DOHH2 (cell line): ENCODE results near the gene ZNF892.

Source experiments
- H3F3A ChIP-seq: fragments of 200-600 bp; sonication (generic), shearing (Covaris generic); 2 replicates; pipeline ENCODE4 v1.6.0; 2016; ENCODE audit warnings: antibody characterized with exemption, mild to moderate bottlenecking; ENCODE audit not compliant: control insufficient read depth, insufficient read depth
- H3K27ac ChIP-seq: fragments of 200-600 bp; sonication (generic); 2 replicates; pipeline ENCODE4 v1.5.1; 2014; ENCODE audit warnings: low read depth, mild to moderate bottlenecking, low read length, moderate library complexity
- H3K27me3 ChIP-seq: fragments of 200-600 bp; sonication (generic); 2 replicates; pipeline ENCODE4 v1.6.1; 2014; ENCODE audit warnings: mild to moderate bottlenecking, low read length, mixed read lengths; ENCODE audit not compliant: control insufficient read depth
- H3K36me3 ChIP-seq: fragments of 200-600 bp; sonication (generic); 2 replicates; pipeline ENCODE4 v1.6.1; 2014; ENCODE audit warnings: mild to moderate bottlenecking, low read length, moderate library complexity, mixed read lengths; ENCODE audit not compliant: control insufficient read depth
- H3K4me1 ChIP-seq: fragments of 200-600 bp; sonication (generic); 2 replicates; pipeline ENCODE4 v1.6.1; 2014; ENCODE audit warnings: mild to moderate bottlenecking, low read length, mixed read lengths; ENCODE audit not compliant: control insufficient read depth
- H3K4me2 ChIP-seq: fragments of 200-600 bp; sonication (generic); 2 replicates; pipeline ENCODE4 v1.6.0; 2014; ENCODE audit warnings: mild to moderate bottlenecking, low read length, moderate library complexity
- H3K4me3 ChIP-seq: fragments of 200-600 bp; sonication (generic); 2 replicates; pipeline ENCODE4 v1.5.1; 2014; ENCODE audit warnings: mild to moderate bottlenecking, low read length, mixed read lengths
- H3K79me2 ChIP-seq: fragments of 200-600 bp; sonication (generic); 2 replicates; pipeline ENCODE4 v1.6.1; 2014; ENCODE audit warnings: mild to moderate bottlenecking, low read length, mixed read lengths; ENCODE audit not compliant: control insufficient read depth
- H3K9me2 ChIP-seq: fragments of 200-600 bp; sonication (generic); replicated peaks from 2 replicates; pipeline ENCODE4 v1.6.1; 2014; ENCODE audit warnings: mild to moderate bottlenecking, low read length, mixed read lengths; ENCODE audit not compliant: control insufficient read depth
- H3K9me3 ChIP-seq: fragments of 200-600 bp; sonication (generic); 2 replicates; pipeline ENCODE4 v1.6.1; 2014; ENCODE audit warnings: antibody characterized with exemption, low read length, mixed read lengths; ENCODE audit not compliant: control insufficient read depth, insufficient read depth
- H4K20me1 ChIP-seq: fragments of 200-600 bp; sonication (generic); 2 replicates; pipeline ENCODE4 v1.6.0; 2014; ENCODE audit warnings: low read depth, mild to moderate bottlenecking, antibody characterized with exemption, low read length, moderate library complexity; ENCODE audit not compliant: control insufficient read depth, insufficient read depth
- CTCF ChIP-seq: fragments of 200-600 bp; sonication (generic); IDR thresholded peaks from one replicate; pipeline ENCODE4 v1.5.1; 2014; ENCODE audit warnings: antibody characterized with exemption, mild to moderate bottlenecking, low read depth, low read length; ENCODE audit not compliant: poor library complexity, severe bottlenecking
- EZH2phosphoT487 ChIP-seq: fragments of 200-600 bp; sonication (generic); IDR thresholded peaks from 2 replicates; pipeline ENCODE4 v1.6.1; 2017; ENCODE audit warnings: borderline replicate concordance, mild to moderate bottlenecking, antibody characterized with exemption, low read length, moderate library complexity, mixed read lengths

ZNF892 gene

GRCh38 chr2:95220449-95220848, 13.1 kb downstream of the ZNF892 start:
- Histone ChIP-seq H3K27ac (no peak overlapping the region), H3K4me3 (no peak overlapping the region), H3K4me1 (no peaks in the 10 kb centered on the region), H4K20me1 (no peaks in the 10 kb centered on the region), H3K9me2 (no peaks in the 10 kb centered on the region), H3K79me2 (no peaks in the 10 kb centered on the region), H3F3A (no peaks in the 10 kb centered on the region), H3K27me3 (no peaks in the 10 kb centered on the region), H3K4me2 (no peak overlapping the region), H3K36me3 (peaks cover under 1% of the 10 kb centered on the region), H3K9me3 (peaks cover 37% of the 10 kb centered on the region)
- TF ChIP-seq EZH2phosphoT487 (no peak), CTCF (no peak)

GRCh38 chr2:95225658-95226057, 18.3 kb downstream of the ZNF892 start:
- Histone ChIP-seq H3K4me2 (no peak overlapping the region), H3K36me3 (no peaks in the 10 kb centered on the region), H3K27me3 (peaks cover 3% of the 10 kb centered on the region; the same call in 1 of the 2 replicates), H3K79me2 (no peaks in the 10 kb centered on the region), H3K9me2 (no peaks in the 10 kb centered on the region), H3K9me3 (0 out of 2 replicates have a peak, but pooled peaks cover 5% of the 10 kb centered on the region), H4K20me1 (no peaks in the 10 kb centered on the region), H3F3A (no peaks in the 10 kb centered on the region), H3K4me3 (no peak overlapping the region), H3K27ac (no peak overlapping the region), H3K4me1 (no peaks in the 10 kb centered on the region)
- TF ChIP-seq EZH2phosphoT487 (no peak), CTCF (no peak)

GRCh38 chr2:95231723-95232122, 24.4 kb downstream of the ZNF892 start:
- TF ChIP-seq CTCF: peak; percentile 73
- no peak for TF ChIP-seq EZH2phosphoT487
- Histone ChIP-seq H3K4me3 (no peak overlapping the region), H3K9me2 (no peaks in the 10 kb centered on the region), H3K27ac (no peak overlapping the region), H3K36me3 (no peaks in the 10 kb centered on the region), H3K4me2 (no peak overlapping the region), H4K20me1 (no peaks in the 10 kb centered on the region), H3K27me3 (peaks cover 3% of the 10 kb centered on the region), H3K79me2 (no peaks in the 10 kb centered on the region), H3K4me1 (no peaks in the 10 kb centered on the region), H3F3A (no peaks in the 10 kb centered on the region), H3K9me3 (no peaks in the 10 kb centered on the region)
